ENCODE results near the gene TNFRSF19. TPM values are rescaled to one million over a fixed set of nuclear protein-coding genes. Genes with fewer than 3 reads are reported as not detected.
"Not testable (repeated sequence)": the region's sequence is repeated elsewhere in the genome, so short reads cannot be mapped to it uniquely, and the experiment has no call there.

TNFRSF19 gene
- total RNA-seq, 2 donors from 2014 or later: 0.82 to 0.90 TPM

GRCh38 chr13:23673867-23674605, 103.8 kb downstream of the TNFRSF19 start:
- H3K9me3 ChIP-seq: no peaks in the 10 kb centered on the region
- intact Hi-C loops (cut with DNase I): no loop called here
- no peak for TF ChIP-seq CTCF (IDR thresholded peaks at IDR 0.05)
- H3K4me3 ChIP-seq: no peak overlapping the region
- no peak for DNase-seq
- no peaks in the 10 kb centered on the region for H3K27me3 ChIP-seq
- no peaks in the 10 kb centered on the region for H3K4me1 ChIP-seq
- no peak overlapping the region for H3K9ac ChIP-seq (ENCODE audit: low read depth in 2 of 2, low read length in 2 of 2)
- H3K36me3 ChIP-seq: no peaks in the 10 kb centered on the region
- H3K27ac ChIP-seq: no peak overlapping the region

- intact Hi-C loops (cut with DNase I): no loop called here
Measured at GRCh38 chr13:23674795-23675640, 104.8 kb downstream of the TNFRSF19 start.

GRCh38 chr13:23677679-23678288, 107.6 kb downstream of the TNFRSF19 start:
- H3K36me3 ChIP-seq; H3K4me3 ChIP-seq; H3K9ac ChIP-seq (ENCODE audit: low read depth in 2 of 2, low read length in 2 of 2); H3K27me3 ChIP-seq; H3K9me3 ChIP-seq; H3K4me1 ChIP-seq; intact Hi-C loops (cut with DNase I); H3K27ac ChIP-seq; DNase-seq: not testable (repeated sequence)

More at GRCh38 chr13:23674795-23675640, 104.8 kb downstream of the TNFRSF19 start:
- no peak overlapping the region for H3K9ac ChIP-seq (ENCODE audit: low read depth in 2 of 2, low read length in 2 of 2)
- no peak for DNase-seq
- H3K4me3 ChIP-seq: no peak overlapping the region
- H3K27me3 ChIP-seq: no peaks in the 10 kb centered on the region
- no peaks in the 10 kb centered on the region for H3K4me1 ChIP-seq
- no peaks in the 10 kb centered on the region for H3K9me3 ChIP-seq
- no peak for TF ChIP-seq CTCF (IDR thresholded peaks at IDR 0.05)
- H3K27ac ChIP-seq: no peak overlapping the region
- H3K36me3 ChIP-seq: no peaks in the 10 kb centered on the region

GRCh38 chr13:23678795-23679194, 108.6 kb downstream of the TNFRSF19 start:
- no peak overlapping the region for H3K4me3 ChIP-seq
- H3K27ac ChIP-seq: no peak overlapping the region
- no peaks in the 10 kb centered on the region for H3K4me1 ChIP-seq
- no peaks in the 10 kb centered on the region for H3K27me3 ChIP-seq
- H3K9ac ChIP-seq (ENCODE audit: low read depth in 2 of 2, low read length in 2 of 2): no peak overlapping the region
- H3K9me3 ChIP-seq: no peaks in the 10 kb centered on the region
- no peaks in the 10 kb centered on the region for H3K36me3 ChIP-seq
- no peak for DNase-seq
- no peak for TF ChIP-seq CTCF (IDR thresholded peaks at IDR 0.05)
- intact Hi-C loops (cut with DNase I): no loop called here

- no peak overlapping the region for H3K4me3 ChIP-seq
- no peaks in the 10 kb centered on the region for H3K4me1 ChIP-seq
- no peak for DNase-seq
- intact Hi-C loops (cut with DNase I): no loop called here
- H3K27me3 ChIP-seq: no peaks in the 10 kb centered on the region
- H3K9ac ChIP-seq (ENCODE audit: low read depth in 2 of 2, low read length in 2 of 2): no peak overlapping the region
- H3K9me3 ChIP-seq: no peaks in the 10 kb centered on the region
- H3K36me3 ChIP-seq: no peaks in the 10 kb centered on the region
- TF ChIP-seq CTCF (IDR thresholded peaks at IDR 0.05): no peak
- H3K27ac ChIP-seq: no peak overlapping the region
Measured at GRCh38 chr13:23679220-23679619, 109.0 kb downstream of the TNFRSF19 start.

Measured in colonic mucosa (tissue), 4 donors.